ENCODE measurements around the gene CMBL.
"Not testable (repeated sequence)": the region's sequence is repeated elsewhere in the genome, so short reads cannot be mapped to it uniquely, and the experiment has no call there.

CMBL gene

GRCh38 chr5:10307206-10308148 is at the start of gene CMBL:
CMBL (minus strand) TSS chr5:10307902; CDS start chr5:10290762, 17,140 bp downstream.
- H3K9ac ChIP-seq (ENCODE audit: low read length), result peak within 1 kb of the TSS; percentile 70
- peak within 1 kb of the TSS; percentile 78 for H3K4me3 ChIP-seq (ENCODE audit: low read length)
- H3K27ac ChIP-seq (ENCODE audit: low read depth, low read length), result peak within 1 kb of the TSS; percentile 76
- H3K4me1 ChIP-seq (ENCODE audit: control insufficient read depth, insufficient read depth, low read length), result no peaks in the 10 kb centered on the region
- H3K27me3 ChIP-seq (ENCODE audit: control insufficient read depth, insufficient read depth, low read length), result no peaks in the 10 kb centered on the region
- H3K36me3 ChIP-seq (ENCODE audit: control insufficient read depth, insufficient read depth, low read length), result no peaks in the 10 kb centered on the region

- H3K36me3 ChIP-seq (ENCODE audit: control insufficient read depth, insufficient read depth, low read length), result no peaks in the 10 kb centered on the region
- no peak overlapping the region for H3K9ac ChIP-seq (ENCODE audit: low read length)
- H3K4me1 ChIP-seq (ENCODE audit: control insufficient read depth, insufficient read depth, low read length), result peaks cover 9% of the 10 kb centered on the region
- no peaks in the 10 kb centered on the region for H3K27me3 ChIP-seq (ENCODE audit: control insufficient read depth, insufficient read depth, low read length)
- peak overlapping the region; percentile 88 for H3K4me3 ChIP-seq (ENCODE audit: low read length)
- no peak overlapping the region for H3K27ac ChIP-seq (ENCODE audit: low read depth, low read length)
Measured at GRCh38 chr5:10355071-10355889, 47.6 kb upstream of the CMBL start.

- peak overlapping the region; percentile 88 for H3K4me3 ChIP-seq (ENCODE audit: low read length)
- peak overlapping the region; percentile 95 for H3K27ac ChIP-seq (ENCODE audit: low read depth, low read length)
- H3K36me3 ChIP-seq (ENCODE audit: control insufficient read depth, insufficient read depth, low read length), result no peaks in the 10 kb centered on the region
- H3K9ac ChIP-seq (ENCODE audit: low read length), result peak overlapping the region; percentile 86
- H3K4me1 ChIP-seq (ENCODE audit: control insufficient read depth, insufficient read depth, low read length), result peaks cover 9% of the 10 kb centered on the region
- H3K27me3 ChIP-seq (ENCODE audit: control insufficient read depth, insufficient read depth, low read length), result no peaks in the 10 kb centered on the region
Measured at GRCh38 chr5:10354048-10354872, 46.6 kb upstream of the CMBL start.

GRCh38 chr5:10353241-10354047 is 45.7 kb upstream of the CMBL start, which contains the start of gene MARCHF6:
MARCHF6 (plus strand) TSS chr5:10353695; CDS start chr5:10353899, 204 bp downstream.
- H3K27me3 ChIP-seq (ENCODE audit: control insufficient read depth, insufficient read depth, low read length), result no peaks in the 10 kb centered on the region
- peak within 1 kb of the TSS; percentile 95 for H3K27ac ChIP-seq (ENCODE audit: low read depth, low read length)
- peak within 1 kb of the TSS; percentile 88 for H3K4me3 ChIP-seq (ENCODE audit: low read length)
- peak within 1 kb of the TSS; percentile 90 for H3K9ac ChIP-seq (ENCODE audit: low read length)
- no peaks in the 10 kb centered on the region for H3K36me3 ChIP-seq (ENCODE audit: control insufficient read depth, insufficient read depth, low read length)
- peaks cover 9% of the 10 kb centered on the region for H3K4me1 ChIP-seq (ENCODE audit: control insufficient read depth, insufficient read depth, low read length)

- Histone ChIP-seq H3K4me1 (ENCODE audit: control insufficient read depth, insufficient read depth, low read length) (peaks cover 6% of the 10 kb centered on the region), H3K9ac (ENCODE audit: low read length) (peak overlapping the region; percentile 90), H3K27ac (ENCODE audit: low read depth, low read length) (peak overlapping the region; percentile 95), H3K36me3 (ENCODE audit: control insufficient read depth, insufficient read depth, low read length) (no peaks in the 10 kb centered on the region), H3K27me3 (ENCODE audit: control insufficient read depth, insufficient read depth, low read length) (no peaks in the 10 kb centered on the region), H3K4me3 (ENCODE audit: low read length) (peak overlapping the region; percentile 73)
Measured at GRCh38 chr5:10352430-10353240, 44.9 kb upstream of the CMBL start.

GRCh38 chr5:10351919-10352318 is 44.2 kb upstream of the CMBL start:
- H3K4me3 ChIP-seq (ENCODE audit: low read length), result no peak overlapping the region
- no peaks in the 10 kb centered on the region for H3K27me3 ChIP-seq (ENCODE audit: control insufficient read depth, insufficient read depth, low read length)
- H3K4me1 ChIP-seq (ENCODE audit: control insufficient read depth, insufficient read depth, low read length), result peaks cover 3% of the 10 kb centered on the region
- H3K27ac ChIP-seq (ENCODE audit: low read depth, low read length), result peak overlapping the region; percentile 95
- H3K9ac ChIP-seq (ENCODE audit: low read length), result no peak overlapping the region
- no peaks in the 10 kb centered on the region for H3K36me3 ChIP-seq (ENCODE audit: control insufficient read depth, insufficient read depth, low read length)

GRCh38 chr5:10351199-10351905 is 43.6 kb upstream of the CMBL start:
- Histone ChIP-seq H3K9ac (ENCODE audit: low read length) (no peak overlapping the region), H3K4me3 (ENCODE audit: low read length) (no peak overlapping the region), H3K4me1 (ENCODE audit: control insufficient read depth, insufficient read depth, low read length) (no peaks in the 10 kb centered on the region), H3K27ac (ENCODE audit: low read depth, low read length) (no peak overlapping the region), H3K27me3 (ENCODE audit: control insufficient read depth, insufficient read depth, low read length) (no peaks in the 10 kb centered on the region), H3K36me3 (ENCODE audit: control insufficient read depth, insufficient read depth, low read length) (no peaks in the 10 kb centered on the region)

GRCh38 chr5:10348258-10348657 is 40.6 kb upstream of the CMBL start:
- Histone ChIP-seq H3K36me3 (ENCODE audit: control insufficient read depth, insufficient read depth, low read length) (no peaks in the 10 kb centered on the region), H3K27me3 (ENCODE audit: control insufficient read depth, insufficient read depth, low read length) (no peaks in the 10 kb centered on the region), H3K27ac (ENCODE audit: low read depth, low read length) (no peak overlapping the region), H3K4me3 (ENCODE audit: low read length) (no peak overlapping the region), H3K9ac (ENCODE audit: low read length) (no peak overlapping the region), H3K4me1 (ENCODE audit: control insufficient read depth, insufficient read depth, low read length) (no peaks in the 10 kb centered on the region)

GRCh38 chr5:10344461-10345106 is 36.9 kb upstream of the CMBL start:
- not testable (repeated sequence) for H3K27ac ChIP-seq (ENCODE audit: low read depth, low read length); H3K27me3 ChIP-seq (ENCODE audit: control insufficient read depth, insufficient read depth, low read length); H3K36me3 ChIP-seq (ENCODE audit: control insufficient read depth, insufficient read depth, low read length); H3K4me3 ChIP-seq (ENCODE audit: low read length); H3K9ac ChIP-seq (ENCODE audit: low read length); H3K4me1 ChIP-seq (ENCODE audit: control insufficient read depth, insufficient read depth, low read length)

GRCh38 chr5:10343486-10343885 is 35.8 kb upstream of the CMBL start:
- Histone ChIP-seq H3K9ac (ENCODE audit: low read length) (no peak overlapping the region), H3K27ac (ENCODE audit: low read depth, low read length) (no peak overlapping the region)

More at GRCh38 chr5:10343486-10343885, 35.8 kb upstream of the CMBL start:
- Histone ChIP-seq H3K36me3 (ENCODE audit: control insufficient read depth, insufficient read depth, low read length) (no peaks in the 10 kb centered on the region), H3K27me3 (ENCODE audit: control insufficient read depth, insufficient read depth, low read length) (no peaks in the 10 kb centered on the region), H3K4me3 (ENCODE audit: low read length) (no peak overlapping the region), H3K4me1 (ENCODE audit: control insufficient read depth, insufficient read depth, low read length) (no peaks in the 10 kb centered on the region)

All from rectal smooth muscle tissue (tissue), 1 donor.